HEK293 (cell line): ENCODE results near the gene VPS54.

Source experiments
- HOXA7 ChIP-seq: sonication (generic); formaldehyde crosslinking; IDR thresholded peaks from 2 replicates; pipeline ENCODE4 v1.8.1; 2022; ENCODE audit warnings: missing genetic modification reagents, borderline replicate concordance
- SALL2 ChIP-seq: fragments of 450-650 bp; formaldehyde crosslinking; IDR thresholded peaks from 2 replicates; pipeline ENCODE4 v1.5.0; 2017; ENCODE audit warnings: missing biosample characterization, mild to moderate bottlenecking, missing genetic modification characterization, borderline replicate concordance
- ZNF24 ChIP-seq: fragments of 450-650 bp; formaldehyde crosslinking; IDR thresholded peaks from 2 replicates; pipeline ENCODE4 v1.5.1; 2016; ENCODE audit warnings: missing biosample characterization, missing genetic modification characterization
- TF ChIP-seq, protein P1 (sequence below): fragments of 450-650 bp; formaldehyde crosslinking; IDR thresholded peaks from 2 replicates; pipeline ENCODE4 v1.5.1; 2017; ENCODE audit warnings: missing biosample characterization, missing genetic modification characterization

DNA sequence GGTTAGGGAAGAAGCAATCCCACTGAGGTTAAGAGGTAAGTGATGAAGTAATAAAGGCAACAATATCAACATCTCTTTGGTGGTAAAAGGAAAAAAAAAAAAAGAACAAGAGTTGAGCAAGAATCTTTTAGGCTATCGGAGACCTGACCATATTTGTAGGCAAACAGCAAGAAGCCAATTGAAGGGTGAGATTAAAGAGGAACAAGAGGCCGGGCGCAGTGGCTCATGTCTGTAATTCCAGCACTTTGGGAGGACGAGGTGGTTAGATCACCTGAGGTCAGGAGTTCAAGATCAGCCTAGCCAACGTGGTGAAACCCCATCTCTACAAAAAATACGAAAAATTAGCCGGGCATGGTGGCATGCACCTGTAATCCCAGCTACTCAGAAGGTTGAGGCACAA is 11.3 kb downstream of the VPS54 start:
- TF ChIP-seq SALL2 (no peak), HOXA7 (CRISPR knock-in tag) (no peak), ZNF24 (no peak)
- TF ChIP-seq, protein P1, sequence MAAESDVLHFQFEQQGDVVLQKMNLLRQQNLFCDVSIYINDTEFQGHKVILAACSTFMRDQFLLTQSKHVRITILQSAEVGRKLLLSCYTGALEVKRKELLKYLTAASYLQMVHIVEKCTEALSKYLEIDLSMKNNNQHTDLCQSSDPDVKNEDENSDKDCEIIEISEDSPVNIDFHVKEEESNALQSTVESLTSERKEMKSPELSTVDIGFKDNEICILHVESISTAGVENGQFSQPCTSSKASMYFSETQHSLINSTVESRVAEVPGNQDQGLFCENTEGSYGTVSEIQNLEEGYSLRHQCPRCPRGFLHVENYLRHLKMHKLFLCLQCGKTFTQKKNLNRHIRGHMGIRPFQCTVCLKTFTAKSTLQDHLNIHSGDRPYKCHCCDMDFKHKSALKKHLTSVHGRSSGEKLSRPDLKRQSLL (tag by site-specific recombination): no peak
